C1 segment of cervical spinal cord (tissue), 14 donors: Measurements from ENCODE around the gene PCDHAC2.
A peak's percentile ranks its signal among the peaks of the same experiment; 100 is the strongest.

Experiments
- DNase-seq, 14 donors: peaks; one replicate each; lab custom pipeline; 2025; lab: John Stamatoyannopoulos, UW

Gene PCDHAC2, protein sequence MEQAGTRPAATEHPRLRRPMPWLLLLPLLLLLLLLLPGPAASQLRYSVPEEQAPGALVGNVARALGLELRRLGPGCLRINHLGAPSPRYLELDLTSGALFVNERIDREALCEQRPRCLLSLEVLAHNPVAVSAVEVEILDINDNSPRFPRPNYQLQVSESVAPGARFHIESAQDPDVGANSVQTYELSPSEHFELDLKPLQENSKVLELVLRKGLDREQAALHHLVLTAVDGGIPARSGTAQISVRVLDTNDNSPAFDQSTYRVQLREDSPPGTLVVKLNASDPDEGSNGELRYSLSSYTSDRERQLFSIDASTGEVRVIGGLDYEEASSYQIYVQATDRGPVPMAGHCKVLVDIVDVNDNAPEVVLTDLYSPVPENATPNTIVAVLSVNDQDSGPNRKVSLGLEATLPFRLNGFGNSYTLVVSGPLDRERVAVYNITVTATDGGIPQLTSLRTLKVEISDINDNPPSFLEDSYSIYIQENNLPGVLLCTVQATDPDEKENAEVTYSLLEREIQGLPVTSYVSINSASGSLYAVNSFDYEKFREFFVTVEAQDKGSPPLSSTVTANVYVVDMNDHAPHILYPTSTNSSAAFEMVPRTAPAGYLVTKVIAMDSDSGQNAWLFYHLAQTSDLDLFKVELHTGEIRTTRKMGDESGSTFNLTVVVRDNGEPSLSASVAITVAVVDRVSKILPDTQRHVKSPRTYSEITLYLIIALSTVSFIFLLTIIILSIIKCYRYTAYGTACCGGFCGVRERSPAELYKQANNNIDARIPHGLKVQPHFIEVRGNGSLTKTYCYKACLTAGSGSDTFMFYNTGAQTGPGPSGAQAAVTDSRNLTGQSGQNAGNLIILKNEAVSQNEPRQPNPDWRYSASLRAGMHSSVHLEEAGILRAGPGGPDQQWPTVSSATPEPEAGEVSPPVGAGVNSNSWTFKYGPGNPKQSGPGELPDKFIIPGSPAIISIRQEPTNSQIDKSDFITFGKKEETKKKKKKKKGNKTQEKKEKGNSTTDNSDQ

GRCh38 chr5:140966293-140967225 lies at the start of gene PCDHAC2:
PCDHAC2 (plus strand) TSS chr5:140966476; CDS start chr5:140966767, 291 bp downstream.
- DNase-seq, result peak in 12 of 14 donors; percentile 27 to 84 (median 67)

- DNase-seq, result no peak
Observed at GRCh38 chr5:140923601-140924000, 42.7 kb upstream of the PCDHAC2 start.

- peak in 1 of 14 donors; percentile 19 for DNase-seq
Observed at GRCh38 chr5:140925806-140926442, 40.4 kb upstream of the PCDHAC2 start, which contains the start of gene PCDHAC1. PCDHAC1 (plus strand) TSS chr5:140926299; CDS start chr5:140926893, 594 bp downstream.

- peak; percentile 3 to 76 (median 55) for DNase-seq
Observed at GRCh38 chr5:140926443-140927227, 39.6 kb upstream of the PCDHAC2 start.

- peak in 1 of 14 donors; percentile 38 for DNase-seq
Observed at GRCh38 chr5:140927228-140927573, 39.1 kb upstream of the PCDHAC2 start.

- no peak for DNase-seq
Observed at GRCh38 chr5:140934964-140935606, 31.2 kb upstream of the PCDHAC2 start.

- DNase-seq, result no peak
Observed at GRCh38 chr5:140946578-140946977, 19.7 kb upstream of the PCDHAC2 start.

DNA sequence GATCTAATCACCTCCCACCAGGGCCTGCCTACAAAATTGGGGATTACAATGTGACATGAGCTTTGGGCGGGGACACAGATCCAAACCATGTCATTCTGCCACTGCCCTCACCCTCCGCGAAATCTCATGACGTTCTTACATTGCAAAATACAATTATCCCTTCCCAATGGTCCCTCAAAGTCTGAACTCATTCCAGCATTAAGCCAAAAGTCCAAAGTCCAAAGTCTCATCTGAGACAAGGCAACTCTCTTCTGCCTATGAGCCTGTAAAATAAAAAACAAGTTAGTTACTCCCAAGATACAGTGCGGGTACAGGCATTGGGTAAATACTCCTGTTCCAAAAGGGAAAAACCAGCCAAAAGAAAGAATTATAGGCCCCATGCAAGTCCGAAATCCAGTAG lies 14.6 kb upstream of the PCDHAC2 start:
- DNase-seq, result no peak

DNA sequence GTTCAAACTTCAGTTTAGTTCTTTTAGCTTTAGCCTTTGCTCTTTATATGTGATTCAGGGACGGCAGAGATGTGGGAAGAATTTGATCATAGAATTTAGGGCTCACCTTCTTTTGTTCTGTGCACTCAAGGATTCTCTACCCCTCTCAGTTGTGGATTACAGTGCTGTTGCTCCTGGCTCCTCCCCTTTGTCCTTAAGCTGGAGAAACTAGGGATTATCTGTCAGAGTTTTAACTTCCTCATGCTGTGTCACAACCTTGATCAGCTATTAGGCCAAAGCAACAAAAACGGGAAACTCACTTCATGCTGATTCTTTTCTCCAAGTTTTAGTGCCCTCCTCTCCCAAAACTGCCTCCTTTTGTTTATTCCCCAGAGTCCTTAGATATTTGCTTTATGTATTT lies 13.0 kb upstream of the PCDHAC2 start:
- DNase-seq, result no peak

GRCh38 chr5:140962190-140962589 lies 4.1 kb upstream of the PCDHAC2 start:
- no peak for DNase-seq

- DNase-seq, result no peak
Observed at GRCh38 chr5:140964356-140964755, 1.9 kb upstream of the PCDHAC2 start.

DNA sequence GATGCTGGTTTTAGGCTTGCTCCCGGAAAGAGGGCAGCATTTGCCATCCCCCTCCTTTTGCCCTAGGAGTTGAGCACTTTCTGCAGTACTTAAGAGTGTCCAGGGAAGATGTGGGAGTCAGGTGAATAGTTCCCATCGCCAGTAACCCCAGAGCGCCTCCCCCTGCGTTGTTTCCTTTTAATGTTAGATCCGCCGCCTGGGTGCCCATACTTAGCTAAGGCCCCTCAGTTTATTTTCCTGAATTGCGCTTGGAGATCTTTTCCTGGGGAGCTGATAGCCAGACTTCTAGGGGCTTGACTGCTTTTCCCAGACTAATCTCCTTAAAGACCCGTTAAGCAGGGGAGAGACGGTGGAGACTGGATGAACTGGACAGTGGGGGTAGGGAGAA lies 377 bp upstream of the PCDHAC2 start:
- DNase-seq, result peak in 2 of 14 donors; percentile 63 to 67

GRCh38 chr5:140967226-140967893 lies 1.1 kb downstream of the PCDHAC2 start:
- peak in 1 of 14 donors; percentile 26 for DNase-seq

DNA sequence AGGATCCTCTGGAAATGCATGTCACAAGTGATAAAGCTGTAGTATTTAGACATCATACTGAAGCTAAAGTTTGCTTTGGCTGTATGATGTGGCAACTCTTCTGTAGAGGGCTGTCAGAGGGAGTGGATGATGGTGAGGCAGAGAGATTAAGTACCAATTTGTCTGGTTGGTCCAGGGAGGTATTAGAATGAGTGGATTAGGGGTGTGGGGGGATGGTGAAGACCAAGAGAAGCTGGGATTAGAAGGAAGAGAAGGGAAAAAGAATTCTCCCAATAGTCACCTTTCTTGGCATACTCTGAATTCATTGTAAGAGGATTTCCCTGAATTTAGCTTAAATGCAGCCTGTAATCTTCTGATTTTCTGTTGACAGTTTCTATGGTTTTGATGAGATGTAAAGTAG lies 3.6 kb downstream of the PCDHAC2 start:
- peak in 1 of 14 donors; percentile 13 for DNase-seq

GRCh38 chr5:140973550-140973949 lies 7.3 kb downstream of the PCDHAC2 start:
- peak in 1 of 14 donors; percentile 33 for DNase-seq

GRCh38 chr5:140977003-140977402 lies 10.7 kb downstream of the PCDHAC2 start:
- no peak for DNase-seq

- no peak for DNase-seq
Observed at GRCh38 chr5:140978260-140978659, 12.0 kb downstream of the PCDHAC2 start.

DNA sequence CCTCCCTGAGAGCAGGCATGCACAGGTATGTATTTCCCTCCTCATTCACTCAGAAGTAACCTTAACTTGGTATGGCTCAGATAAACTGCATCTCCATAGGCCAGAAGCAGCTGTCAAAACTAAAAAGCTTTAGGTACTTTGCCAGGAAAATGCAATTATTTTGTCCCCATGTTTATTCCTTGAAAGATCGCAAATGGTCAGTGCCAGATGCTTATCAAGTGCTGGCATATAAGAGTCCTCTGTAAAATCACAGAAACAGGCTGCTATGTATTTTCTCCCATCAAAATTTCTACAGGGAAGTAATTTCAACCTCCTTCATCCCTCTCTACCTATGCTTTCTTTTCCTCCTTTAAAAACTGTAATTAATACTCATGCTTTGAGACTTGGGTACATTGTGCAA lies 12.7 kb downstream of the PCDHAC2 start:
- no peak for DNase-seq
